Parathyroid adenoma (tissue), 2 donors: ENCODE results near the gene ABCC8.

Experiments used
- H2AFZ ChIP-seq: fragments of 300-600 bp; sonication (generic); one replicate; pipeline ENCODE4 v1.7.0; 2017; ENCODE audit warnings: antibody characterized with exemption, mild to moderate bottlenecking
- H3K27ac ChIP-seq: fragments of 300-600 bp; sonication (generic); one replicate; pipeline ENCODE4 v1.7.0; 2017
- H3K27me3 ChIP-seq: fragments of 300-600 bp; sonication (generic); one replicate; pipeline ENCODE4 v1.7.0; 2017; ENCODE audit warnings: low read length; ENCODE audit not compliant: control insufficient read depth, insufficient read depth
- H3K36me3 ChIP-seq: fragments of 300-600 bp; sonication (generic); one replicate; pipeline ENCODE4 v1.7.0; 2017; ENCODE audit warnings: low read length; ENCODE audit not compliant: control insufficient read depth, insufficient read depth
- H3K4me1 ChIP-seq: fragments of 300-600 bp; sonication (generic); one replicate; pipeline ENCODE4 v1.7.0; 2017; ENCODE audit warnings: control low read depth
- H3K4me2 ChIP-seq: fragments of 300-600 bp; sonication (generic); one replicate; pipeline ENCODE4 v1.7.0; 2017; ENCODE audit warnings: low read length
- H3K4me3 ChIP-seq: fragments of 300-600 bp; sonication (generic); one replicate; pipeline ENCODE4 v1.7.0; 2017; ENCODE audit warnings: low read depth, low read length
- H3K79me2 ChIP-seq: fragments of 300-600 bp; sonication (generic); one replicate; pipeline ENCODE4 v1.7.0; 2017; ENCODE audit warnings: control low read depth
- H3K9ac ChIP-seq: fragments of 300-600 bp; sonication (generic); one replicate; pipeline ENCODE4 v1.7.0; 2017; ENCODE audit warnings: mild to moderate bottlenecking
- H3K9me3 ChIP-seq: fragments of 300-600 bp; sonication (generic); one replicate; pipeline ENCODE4 v1.7.0; 2017; ENCODE audit warnings: low read length; ENCODE audit not compliant: control insufficient read depth
- CTCF ChIP-seq: fragments of 300-600 bp; sonication (generic); IDR thresholded peaks from one replicate; pipeline ENCODE4 v1.7.0; 2017; ENCODE audit warnings: antibody characterized with exemption, mild to moderate bottlenecking
- donor health status: primary hyperparathyroidism.

The ABCC8 gene

GRCh38 chr11:17371614-17372013, 105.0 kb downstream of the ABCC8 start:
- H3K27ac ChIP-seq = no peak overlapping the region
- H3K36me3 ChIP-seq = no peaks in the 10 kb centered on the region
- H3K4me2 ChIP-seq = no peak overlapping the region
- no peak for TF ChIP-seq CTCF
- H3K27me3 ChIP-seq = no peaks in the 10 kb centered on the region
- H3K9ac ChIP-seq = no peak overlapping the region
- no peaks in the 10 kb centered on the region for H3K4me1 ChIP-seq
- H3K4me3 ChIP-seq = no peak overlapping the region
- no peak overlapping the region for H2AFZ ChIP-seq
- H3K79me2 ChIP-seq = no peaks in the 10 kb centered on the region
- no peaks in the 10 kb centered on the region for H3K9me3 ChIP-seq

GRCh38 chr11:17369684-17370243, 106.9 kb downstream of the ABCC8 start:
- H3K27me3 ChIP-seq = no peaks in the 10 kb centered on the region
- no peak overlapping the region for H3K4me2 ChIP-seq
- H3K36me3 ChIP-seq = no peaks in the 10 kb centered on the region
- H2AFZ ChIP-seq = no peak overlapping the region
- H3K27ac ChIP-seq = no peak overlapping the region
- H3K79me2 ChIP-seq = no peaks in the 10 kb centered on the region
- H3K4me3 ChIP-seq = no peak overlapping the region
- no peak overlapping the region for H3K9ac ChIP-seq
- no peaks in the 10 kb centered on the region for H3K4me1 ChIP-seq
- TF ChIP-seq CTCF = no peak
- H3K9me3 ChIP-seq = no peaks in the 10 kb centered on the region

GRCh38 chr11:17369094-17369493, 107.6 kb downstream of the ABCC8 start:
- Histone ChIP-seq H3K4me2 (no peak overlapping the region), H2AFZ (no peak overlapping the region), H3K79me2 (no peaks in the 10 kb centered on the region), H3K4me3 (no peak overlapping the region), H3K27me3 (no peaks in the 10 kb centered on the region), H3K36me3 (no peaks in the 10 kb centered on the region), H3K27ac (no peak overlapping the region), H3K4me1 (no peaks in the 10 kb centered on the region), H3K9me3 (no peaks in the 10 kb centered on the region), H3K9ac (no peak overlapping the region)
- TF ChIP-seq CTCF = no peak

GRCh38 chr11:17368551-17368950, 108.1 kb downstream of the ABCC8 start:
- Histone ChIP-seq H3K4me1 (no peaks in the 10 kb centered on the region), H3K4me3 (no peak overlapping the region), H3K4me2 (no peak overlapping the region), H3K36me3 (no peaks in the 10 kb centered on the region), H3K9ac (no peak overlapping the region), H3K27ac (no peak overlapping the region), H3K9me3 (no peaks in the 10 kb centered on the region), H3K27me3 (no peaks in the 10 kb centered on the region), H3K79me2 (no peaks in the 10 kb centered on the region), H2AFZ (no peak overlapping the region)
- no peak for TF ChIP-seq CTCF

- no peaks in the 10 kb centered on the region for H3K36me3 ChIP-seq
Observed at GRCh38 chr11:17366495-17366894, 110.2 kb downstream of the ABCC8 start.

More at GRCh38 chr11:17366495-17366894, 110.2 kb downstream of the ABCC8 start:
- H3K4me2 ChIP-seq = no peak overlapping the region
- no peak overlapping the region for H3K27ac ChIP-seq
- H3K4me3 ChIP-seq = no peak overlapping the region
- H2AFZ ChIP-seq = no peak overlapping the region
- H3K27me3 ChIP-seq = no peaks in the 10 kb centered on the region
- TF ChIP-seq CTCF = no peak
- H3K79me2 ChIP-seq = no peaks in the 10 kb centered on the region
- no peaks in the 10 kb centered on the region for H3K4me1 ChIP-seq
- H3K9me3 ChIP-seq = no peaks in the 10 kb centered on the region
- H3K9ac ChIP-seq = no peak overlapping the region
